CD4-positive, alpha-beta T cell treated with Interleukin-10 for 1 hour (primary cell): ENCODE measurements around the gene POLR2C.
"Not testable (repeated sequence)": the region's sequence is repeated elsewhere in the genome, so short reads cannot be mapped to it uniquely, and the experiment has no call there.

ENCODE experiments used
- DNase-seq: peaks from one replicate; pipeline ENCODE4 v3.0.0-alpha.2; 2020

POLR2C gene

GRCh38 chr16:57480754-57481230 lies 18.3 kb downstream of the POLR2C start:
- no peak for DNase-seq

GRCh38 chr16:57481421-57481820 lies 18.9 kb downstream of the POLR2C start:
- no peak for DNase-seq

DNA sequence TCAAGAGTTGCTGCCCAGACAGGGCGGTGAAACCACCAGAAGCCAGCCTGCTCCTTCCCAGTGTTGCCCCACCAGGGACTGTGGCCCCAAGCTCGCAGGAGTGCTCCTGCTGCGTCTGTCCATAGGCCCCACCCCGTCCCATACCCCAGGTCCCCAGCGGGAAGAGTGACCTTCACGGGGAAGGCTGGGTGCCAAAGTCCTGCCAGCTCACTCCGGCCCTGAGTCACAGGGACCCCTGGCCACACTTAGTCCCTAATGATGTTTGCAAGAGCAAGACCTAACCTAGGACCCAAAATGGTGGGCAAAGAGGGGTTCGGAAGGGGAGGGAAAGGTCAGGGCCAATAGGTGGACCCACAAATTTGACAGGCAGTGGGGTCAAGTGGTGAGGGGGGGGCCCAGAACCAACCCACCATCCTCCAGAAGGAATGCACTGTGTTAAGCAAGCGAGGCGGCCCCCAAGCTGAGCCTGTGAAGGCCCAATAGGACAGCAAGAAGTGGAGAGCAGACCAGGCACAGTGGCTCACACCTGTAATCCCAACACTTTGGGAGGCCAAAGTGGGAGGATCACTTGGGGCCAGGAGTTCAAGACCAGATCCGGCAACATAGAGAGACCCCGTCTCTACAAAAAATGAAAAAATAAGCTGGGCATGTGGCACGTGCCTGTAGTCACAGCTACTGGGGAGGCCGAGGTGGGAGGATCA lies 20.5 kb downstream of the POLR2C start:
- no peak for DNase-seq

DNA sequence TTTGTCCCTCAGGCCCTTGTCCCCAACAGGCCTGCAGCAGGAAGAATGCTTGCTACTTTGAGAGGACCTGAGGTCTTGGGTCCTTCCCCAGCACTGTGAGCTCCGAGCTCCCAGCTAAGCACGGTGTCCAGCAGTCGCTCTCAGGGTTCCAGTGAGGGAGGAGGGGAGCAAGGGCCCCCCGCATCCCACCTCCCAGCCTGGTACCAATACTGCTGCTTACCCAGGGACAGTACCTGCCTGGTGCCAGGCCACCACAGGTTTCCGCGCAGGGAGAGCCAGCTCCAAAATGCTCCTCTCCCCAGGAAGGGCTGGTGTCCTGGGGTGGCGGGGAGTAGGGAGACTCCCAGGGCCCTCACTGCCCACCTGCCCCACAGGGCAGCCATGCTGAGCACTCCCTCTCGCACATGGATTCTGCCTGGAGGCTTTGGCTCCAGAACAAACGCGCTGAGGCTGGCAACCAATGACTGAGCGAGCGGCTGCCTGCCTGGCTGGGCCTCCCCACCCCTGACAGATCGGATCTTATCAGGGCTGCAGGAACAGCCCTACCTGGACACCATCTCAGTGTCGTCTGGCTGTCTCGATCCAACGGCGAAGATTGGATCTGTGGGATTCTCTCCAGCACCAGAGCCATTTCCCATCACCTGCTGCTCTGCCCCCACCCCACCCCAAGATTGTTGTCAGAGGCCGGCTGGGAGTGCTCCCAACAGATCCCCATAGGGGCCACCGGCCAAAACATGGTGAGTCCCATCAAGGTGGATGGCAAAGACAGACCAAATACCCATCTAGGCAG lies 21.4 kb downstream of the POLR2C start:
- DNase-seq: no peak

DNA sequence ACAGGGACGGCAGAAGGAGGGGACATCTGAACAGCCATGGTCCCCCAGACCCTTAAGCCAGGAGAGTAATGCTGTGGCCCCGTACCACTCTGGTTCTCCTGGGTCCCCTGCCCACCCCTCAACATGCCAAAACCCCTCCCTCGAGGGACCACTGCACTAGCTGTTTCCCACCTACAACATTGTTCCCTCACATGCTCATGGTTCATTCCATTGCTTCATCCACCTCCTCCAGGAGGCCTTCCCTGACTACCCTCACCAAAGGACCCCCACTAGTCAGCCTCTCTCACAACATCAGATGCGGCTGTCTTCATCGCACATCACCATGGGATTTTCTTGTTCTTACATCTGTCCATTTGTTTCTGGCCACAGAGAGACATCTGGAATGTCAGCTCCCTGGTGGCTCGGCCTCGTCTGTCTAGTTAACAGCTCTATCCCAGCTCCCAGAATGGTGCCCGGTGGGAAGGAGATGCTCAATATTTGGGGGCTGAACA lies 22.1 kb downstream of the POLR2C start:
- DNase-seq: no peak

DNA sequence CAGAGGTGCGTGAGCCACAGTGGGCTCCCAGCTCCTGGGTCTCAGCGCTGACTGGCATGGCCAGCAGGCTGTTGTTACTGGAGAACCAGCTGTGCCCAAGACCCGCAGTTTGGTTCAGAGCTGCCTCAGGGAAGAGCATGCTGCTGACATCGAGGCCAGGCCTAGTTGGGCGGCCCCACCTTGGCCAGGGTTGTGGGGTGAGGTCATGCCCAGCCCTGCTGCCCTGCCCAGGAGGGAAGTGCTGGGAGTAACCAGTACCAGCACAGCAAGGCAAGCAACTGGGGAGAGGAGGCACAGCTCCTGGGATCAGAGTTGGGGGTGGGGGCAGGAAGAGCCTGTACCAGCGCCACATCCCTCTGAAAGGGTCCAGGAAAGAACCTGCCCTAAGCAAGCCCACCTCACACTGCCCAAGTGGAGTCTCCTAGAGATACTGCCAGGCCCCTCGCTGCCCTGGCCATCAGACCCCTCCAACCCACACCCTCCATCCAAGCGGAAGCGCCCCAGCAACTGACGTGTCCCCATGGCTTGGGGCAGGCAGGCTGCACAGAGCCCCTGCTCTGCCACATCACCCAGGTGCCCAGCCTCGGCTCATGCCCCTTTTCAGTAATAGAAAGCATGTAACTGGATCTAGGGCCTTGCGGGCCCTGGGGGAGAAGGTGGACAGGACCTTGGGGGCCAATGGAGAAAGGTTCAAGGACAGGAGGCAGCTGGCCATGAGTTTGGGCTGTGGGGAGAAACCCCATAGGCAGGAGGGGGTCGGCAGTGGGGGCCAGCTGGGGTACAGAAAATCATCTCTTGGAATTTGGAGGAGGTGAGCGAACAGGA lies 22.8 kb downstream of the POLR2C start:
- DNase-seq: no peak

- peak; percentile 82 for DNase-seq
These were observed 23.7 kb downstream of the POLR2C start, which contains the start of gene DOK4 for GRCh38 chr16:57485916-57486857. Gene DOK4 (minus strand): TSS chr16:57486493. CDS start chr16:57479507, 6,986 bp downstream.

DNA sequence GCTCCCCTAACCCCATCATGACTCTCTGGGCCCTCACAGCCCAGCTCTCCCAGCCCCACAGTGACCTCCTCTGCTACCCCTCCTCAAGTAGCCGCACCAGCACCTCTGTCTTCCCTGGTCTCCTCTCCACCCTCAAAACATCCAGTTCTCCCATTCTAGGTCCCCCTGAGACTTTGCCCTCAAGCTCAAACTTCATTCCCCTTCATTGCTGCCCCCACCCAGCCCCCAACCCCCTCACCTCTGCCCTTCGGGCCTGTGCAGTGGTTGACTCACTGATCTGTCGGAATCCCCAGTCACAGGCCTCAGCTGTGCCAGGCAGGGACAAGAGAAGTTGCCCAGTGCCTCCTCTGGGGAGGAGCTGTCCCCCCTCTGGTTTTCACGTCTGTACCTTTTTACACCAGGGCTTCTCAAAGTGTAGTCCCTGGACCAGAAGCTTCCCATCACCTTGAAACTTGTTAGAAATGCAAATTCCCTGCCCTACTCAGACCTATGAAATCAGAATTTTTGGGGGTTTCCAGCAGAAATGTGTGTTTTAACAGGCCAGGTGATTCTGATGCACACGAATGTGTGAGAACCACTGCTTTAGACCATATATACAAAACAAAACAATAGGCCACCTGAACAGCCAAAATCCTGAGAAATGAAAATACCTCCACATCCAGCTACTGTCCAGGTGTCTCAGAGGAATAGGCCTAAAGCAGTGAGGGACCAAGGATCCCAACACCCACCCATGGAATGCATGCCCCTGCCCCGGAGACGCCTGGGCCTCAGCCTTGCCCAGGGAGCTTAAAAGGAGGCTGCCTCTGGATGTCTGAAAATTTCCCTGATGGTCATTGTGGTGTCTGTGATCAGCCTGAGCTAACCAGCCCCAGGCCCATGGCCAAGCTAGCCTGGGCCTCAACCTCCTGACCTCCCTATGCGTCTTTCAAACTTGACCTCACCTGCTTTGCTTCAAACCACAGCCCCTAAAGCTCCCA lies 24.7 kb downstream of the POLR2C start:
- no peak for DNase-seq

DNA sequence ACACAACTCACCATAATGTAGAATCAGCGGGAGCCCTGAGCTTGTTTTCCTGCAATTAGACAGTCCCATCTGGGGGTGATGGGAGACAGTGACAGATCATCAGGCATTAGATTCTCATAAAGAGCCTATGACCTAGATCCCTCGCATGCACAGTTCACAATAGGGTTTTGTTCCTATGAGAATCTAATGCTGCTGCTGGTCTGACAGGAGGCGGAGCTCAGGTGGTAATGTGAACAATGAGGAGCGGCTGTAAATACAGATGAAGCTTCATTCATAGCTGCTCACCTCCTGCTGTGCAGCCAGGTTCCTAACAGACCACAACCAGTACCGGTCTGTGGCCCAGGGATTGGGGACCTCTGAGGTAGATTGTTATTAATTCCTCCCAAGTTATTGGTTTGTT lies 26.8 kb downstream of the POLR2C start:
- DNase-seq: no peak

GRCh38 chr16:57493767-57494166 lies 31.3 kb downstream of the POLR2C start:
- DNase-seq: no peak

GRCh38 chr16:57497121-57497520 lies 34.6 kb downstream of the POLR2C start:
- no peak for DNase-seq

- no peak for DNase-seq
These were observed 35.6 kb downstream of the POLR2C start for GRCh38 chr16:57498031-57498430.

DNA sequence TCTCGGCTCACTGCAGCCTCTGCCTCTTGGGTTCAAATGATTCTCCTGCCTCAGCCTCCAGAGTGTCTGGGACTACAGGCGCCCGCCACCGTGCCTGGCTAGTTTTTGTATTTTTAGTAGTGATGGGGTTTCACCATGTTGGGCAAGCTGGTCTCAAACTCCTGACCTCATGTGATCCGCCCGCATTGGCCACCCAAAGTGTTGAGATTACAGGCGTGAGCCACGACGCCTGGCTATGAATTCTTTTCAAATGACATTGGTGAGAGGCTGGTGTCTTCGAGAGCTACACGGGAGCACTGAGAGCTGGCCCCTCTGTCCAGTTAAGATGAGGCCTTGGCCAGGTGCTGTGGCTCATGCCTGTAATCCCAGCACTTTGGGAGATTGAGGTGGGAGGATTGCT lies 37.5 kb downstream of the POLR2C start:
- not testable (repeated sequence) for DNase-seq

DNA sequence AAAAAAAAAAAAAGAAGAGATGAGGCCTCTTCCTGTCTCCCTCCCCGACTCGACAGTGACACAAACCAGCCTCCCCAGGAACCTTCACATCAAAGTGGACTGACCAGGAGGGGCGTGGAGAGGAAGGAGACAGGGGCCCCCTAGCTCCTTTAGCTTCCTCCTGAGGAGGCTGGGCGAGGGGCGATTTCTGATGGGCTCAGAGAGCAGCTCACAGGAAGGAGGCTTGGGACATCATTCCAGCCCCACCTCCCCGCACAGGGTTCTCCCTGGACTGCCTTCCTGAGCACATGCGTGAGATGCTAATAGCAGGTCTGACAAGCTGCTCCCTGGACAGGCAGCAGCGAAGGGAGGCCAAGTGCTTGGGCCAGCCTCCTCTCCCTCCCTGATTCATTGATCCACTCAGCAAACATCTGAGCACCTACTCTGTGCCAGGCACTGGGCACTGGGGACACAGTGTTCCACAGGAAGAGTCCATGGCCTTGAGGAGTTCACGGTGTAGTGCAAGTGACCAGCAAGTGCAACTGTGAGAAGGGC lies 38.2 kb downstream of the POLR2C start:
- DNase-seq: no peak

DNA sequence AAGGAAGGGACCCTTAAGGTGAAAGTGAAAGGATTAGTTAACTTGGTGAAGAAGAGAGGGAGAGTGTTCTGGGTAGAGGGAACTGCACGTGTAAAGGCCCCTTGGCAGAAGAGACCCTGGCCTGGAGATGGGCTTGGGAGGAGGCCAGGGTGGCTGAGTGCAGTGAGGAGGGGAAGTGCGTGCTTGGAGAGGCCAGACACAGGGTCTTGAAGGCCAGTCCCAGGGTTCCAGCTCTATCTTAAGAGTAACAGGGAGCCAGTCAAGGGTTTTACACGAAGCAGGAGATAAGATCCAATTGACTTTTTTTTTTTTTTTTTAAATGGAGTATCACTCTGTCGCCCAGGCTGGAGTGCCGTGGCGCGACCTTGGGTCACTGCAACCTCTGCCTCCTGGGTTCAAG lies 39.0 kb downstream of the POLR2C start:
- DNase-seq: no peak

DNA sequence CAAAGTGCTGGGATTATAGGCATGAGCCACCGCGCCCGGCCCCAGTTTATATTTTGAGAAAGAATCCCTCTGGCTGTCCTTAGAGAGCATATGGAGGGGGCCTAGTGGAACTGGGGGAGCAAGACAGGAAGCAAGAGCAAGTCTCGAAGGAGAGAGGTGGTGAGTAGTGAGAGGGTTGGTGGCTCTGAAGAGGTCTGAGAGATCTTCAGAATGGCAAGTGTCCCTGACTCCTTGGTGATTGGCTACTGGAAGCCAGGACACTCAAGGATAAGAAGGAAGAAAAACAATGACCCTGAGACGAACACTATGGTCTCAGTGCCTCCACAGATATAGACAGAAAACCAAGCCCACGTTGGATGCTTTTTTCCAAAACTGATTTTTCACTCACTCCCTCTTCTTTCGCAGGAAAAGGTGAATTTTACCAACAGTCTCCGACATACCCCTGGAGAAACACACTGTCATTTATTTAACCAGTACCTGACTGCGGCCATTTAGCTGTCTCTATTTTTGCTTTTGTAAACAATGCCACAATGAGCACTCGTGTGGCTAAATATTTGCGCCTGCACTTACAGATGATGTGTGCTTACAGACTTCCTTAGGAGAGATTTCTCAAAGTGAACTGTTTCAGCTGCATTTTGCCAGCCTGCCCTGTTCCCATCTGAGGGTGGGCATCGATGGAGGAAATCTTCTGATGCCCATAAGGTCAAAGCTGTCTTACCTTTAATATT lies 39.7 kb downstream of the POLR2C start:
- no peak for DNase-seq

DNA sequence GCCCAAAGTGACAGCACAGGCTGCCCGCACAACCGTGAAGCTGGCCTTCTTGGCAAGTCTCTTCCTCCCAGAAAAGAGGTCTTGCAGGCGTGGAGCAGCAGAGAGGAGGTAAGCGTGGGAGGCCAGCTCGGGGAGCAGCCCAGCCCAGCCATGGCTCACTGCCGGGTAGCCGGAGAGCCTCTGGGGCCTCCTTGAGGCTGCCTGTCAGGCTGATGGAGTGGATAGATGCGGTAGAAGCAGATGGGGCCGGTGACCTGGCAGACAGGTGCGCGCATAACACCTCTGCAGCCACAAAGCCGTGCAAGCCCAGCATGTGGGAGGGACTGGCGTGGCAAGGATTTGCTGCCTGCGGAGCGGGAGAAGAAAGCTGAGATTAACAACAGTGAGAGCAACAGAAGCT lies 40.9 kb downstream of the POLR2C start:
- DNase-seq: no peak

DNA sequence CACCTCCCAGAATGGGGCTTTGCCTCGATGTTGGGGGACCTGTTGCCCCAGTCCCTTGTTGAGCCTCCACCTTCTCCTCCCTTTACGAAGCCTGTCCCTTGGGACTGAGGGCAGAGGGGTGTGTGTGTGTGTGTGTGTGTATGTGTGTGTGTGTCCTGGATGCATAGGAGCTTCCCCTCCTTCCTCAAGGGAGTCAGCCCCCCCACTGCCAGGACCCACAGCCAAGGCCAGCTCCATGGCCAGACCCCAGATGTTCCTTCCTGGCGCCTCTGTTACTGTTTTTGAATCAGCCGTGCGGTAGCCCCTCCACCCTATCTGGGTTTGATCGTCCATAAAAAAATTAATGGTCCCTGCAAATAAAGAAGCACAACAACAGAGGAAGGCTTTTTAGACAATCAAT lies 41.5 kb downstream of the POLR2C start:
- DNase-seq: no peak

GRCh38 chr16:57504491-57504890 lies 42.0 kb downstream of the POLR2C start:
- DNase-seq: no peak

- DNase-seq: no peak
These were observed 42.7 kb downstream of the POLR2C start for GRCh38 chr16:57505169-57505568.
